Stimulated activated CD8-positive, alpha-beta memory T cell treated with anti-CD3 and anti-CD28 coated beads, Interleukin-7, amount 100 ng/mL, for 48 hours (primary cell): ENCODE data around the gene PRKCA.

Source experiments
- DNase-seq, 2 donors: peaks; one replicate each; pipeline ENCODE4 v3.0.0-alpha.2; 2020; ENCODE audit warnings: low read depth in 1 of 2; ENCODE audit errors: extremely low read depth in 1 of 2

The PRKCA gene

GRCh38 chr17:66506641-66507040 is 204.2 kb downstream of the PRKCA start:
- DNase-seq = no peak

- DNase-seq = no peak
These were observed 204.9 kb downstream of the PRKCA start for GRCh38 chr17:66507103-66507923.

GRCh38 chr17:66507982-66508760 is 205.8 kb downstream of the PRKCA start:
- no peak for DNase-seq

- DNase-seq = peak in 1 of 2 donors; percentile 68
These were observed 206.8 kb downstream of the PRKCA start for GRCh38 chr17:66508896-66509844.

- DNase-seq = no peak
These were observed 207.5 kb downstream of the PRKCA start for GRCh38 chr17:66509926-66510325.

- DNase-seq = no peak
These were observed 208.7 kb downstream of the PRKCA start for GRCh38 chr17:66511135-66511534.

GRCh38 chr17:66514227-66514806 is 211.9 kb downstream of the PRKCA start:
- peak in 1 of 2 donors; percentile 53 for DNase-seq

GRCh38 chr17:66515974-66516373 is 213.6 kb downstream of the PRKCA start:
- no peak for DNase-seq

GRCh38 chr17:66517336-66518009 is 215.1 kb downstream of the PRKCA start:
- no peak for DNase-seq

GRCh38 chr17:66518108-66518507 is 215.7 kb downstream of the PRKCA start:
- DNase-seq = no peak

- no peak for DNase-seq
These were observed 216.3 kb downstream of the PRKCA start for GRCh38 chr17:66518677-66519076.

GRCh38 chr17:66519154-66519553 is 216.7 kb downstream of the PRKCA start:
- no peak for DNase-seq

- DNase-seq = no peak
These were observed 218.6 kb downstream of the PRKCA start for GRCh38 chr17:66520999-66521398.

- DNase-seq = no peak
These were observed 220.3 kb downstream of the PRKCA start for GRCh38 chr17:66522591-66523272.

- no peak for DNase-seq
These were observed 221.2 kb downstream of the PRKCA start for GRCh38 chr17:66523378-66524200.

- peak in 1 of 2 donors; percentile 32 for DNase-seq
These were observed 222.5 kb downstream of the PRKCA start for GRCh38 chr17:66524877-66525276.

- no peak for DNase-seq
These were observed 222.9 kb downstream of the PRKCA start for GRCh38 chr17:66525338-66525737.

- no peak for DNase-seq
These were observed 224.4 kb downstream of the PRKCA start for GRCh38 chr17:66526827-66527226.

GRCh38 chr17:66527335-66527734 is 224.9 kb downstream of the PRKCA start:
- DNase-seq = no peak
